ENCODE results near the gene LUC7L3. TPM values are rescaled to one million over a fixed set of nuclear protein-coding genes. Genes with fewer than 3 reads are reported as not detected.

LUC7L3 gene, protein sequence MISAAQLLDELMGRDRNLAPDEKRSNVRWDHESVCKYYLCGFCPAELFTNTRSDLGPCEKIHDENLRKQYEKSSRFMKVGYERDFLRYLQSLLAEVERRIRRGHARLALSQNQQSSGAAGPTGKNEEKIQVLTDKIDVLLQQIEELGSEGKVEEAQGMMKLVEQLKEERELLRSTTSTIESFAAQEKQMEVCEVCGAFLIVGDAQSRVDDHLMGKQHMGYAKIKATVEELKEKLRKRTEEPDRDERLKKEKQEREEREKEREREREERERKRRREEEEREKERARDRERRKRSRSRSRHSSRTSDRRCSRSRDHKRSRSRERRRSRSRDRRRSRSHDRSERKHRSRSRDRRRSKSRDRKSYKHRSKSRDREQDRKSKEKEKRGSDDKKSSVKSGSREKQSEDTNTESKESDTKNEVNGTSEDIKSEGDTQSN
- total RNA-seq = 13.7 and 17.3 TPM in 2 replicates

DNA sequence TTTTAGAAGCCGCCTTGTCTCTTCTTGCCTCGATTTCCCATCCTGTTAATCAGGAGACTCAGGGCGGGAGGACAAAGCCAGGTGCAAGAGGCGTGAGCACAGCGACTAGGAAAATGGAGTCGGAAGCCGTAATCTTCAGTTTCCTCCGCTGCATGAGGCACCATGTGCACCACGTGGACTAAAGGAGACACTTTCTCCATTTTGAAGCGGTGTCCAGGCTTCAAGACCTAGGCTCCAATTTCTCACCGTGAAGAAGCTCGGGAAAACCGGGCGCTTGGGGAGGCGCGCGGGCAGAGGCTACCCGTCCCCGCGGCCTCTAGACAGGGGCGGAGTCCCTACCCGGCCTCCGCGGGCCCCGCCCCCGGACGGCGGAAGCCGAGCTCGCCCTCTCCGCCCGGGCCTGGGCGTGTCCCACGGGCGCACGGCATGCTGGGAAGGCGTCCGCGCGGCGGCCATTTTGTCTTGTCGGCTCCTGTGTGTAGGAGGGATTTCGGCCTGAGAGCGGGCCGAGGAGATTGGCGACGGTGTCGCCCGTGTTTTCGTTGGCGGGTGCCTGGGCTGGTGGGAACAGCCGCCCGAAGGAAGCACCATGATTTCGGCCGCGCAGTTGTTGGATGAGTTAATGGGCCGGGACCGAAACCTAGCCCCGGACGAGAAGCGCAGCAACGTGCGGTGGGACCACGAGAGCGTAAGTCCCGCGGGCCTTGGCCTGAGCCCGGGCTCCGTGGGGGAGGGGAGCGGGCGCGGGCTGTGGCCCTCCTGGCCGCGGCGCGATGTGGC is at the start of gene LUC7L3:
Gene LUC7L3, plus strand, starts transcription at position 460 of the 780 bp plus-strand sequence. Its CDS starts 130 bp downstream, at position 590.

DNA sequence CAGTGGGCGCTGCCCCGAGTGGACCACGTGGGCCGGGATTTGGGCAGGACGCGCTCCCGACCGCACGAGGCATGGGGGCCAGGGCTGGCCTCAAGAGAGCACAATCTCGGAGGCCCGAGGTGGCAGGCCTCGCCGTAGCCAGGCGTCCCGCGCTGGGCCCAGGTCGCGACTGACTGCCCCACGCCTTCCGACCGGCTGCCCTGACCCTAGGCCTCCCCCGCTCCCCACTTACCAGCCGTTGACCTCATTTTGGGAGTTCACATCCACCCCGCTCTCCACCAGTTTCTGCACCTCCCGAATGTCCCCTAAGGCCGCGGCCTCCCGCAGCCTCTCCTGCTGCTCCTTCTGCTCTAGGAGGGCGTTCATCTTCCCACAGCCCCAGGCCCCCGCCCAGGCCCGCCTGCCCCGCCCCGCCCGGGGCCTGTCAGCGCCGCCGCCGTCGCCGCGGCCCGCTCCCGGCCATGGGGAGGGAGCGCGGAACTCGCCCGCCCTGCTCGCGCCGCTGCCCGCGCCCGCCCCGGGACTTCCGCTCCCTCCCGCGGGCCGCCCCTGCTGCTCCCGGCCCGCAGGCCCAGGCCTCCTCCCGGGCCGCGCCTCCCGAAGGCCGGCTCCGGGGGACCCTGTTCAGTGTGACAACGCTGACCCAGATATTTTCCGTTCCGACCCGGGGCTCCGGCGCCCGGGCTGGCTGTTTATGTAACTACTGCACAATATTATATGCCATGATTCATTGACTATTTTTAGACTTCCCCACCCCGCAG is 11.9 kb upstream of the LUC7L3 start, which contains the start of gene ANKRD40:
Gene ANKRD40, minus strand, starts transcription at position 626 of the 761 bp plus-strand sequence. Its CDS starts 260 bp downstream, at position 366.

DNA sequence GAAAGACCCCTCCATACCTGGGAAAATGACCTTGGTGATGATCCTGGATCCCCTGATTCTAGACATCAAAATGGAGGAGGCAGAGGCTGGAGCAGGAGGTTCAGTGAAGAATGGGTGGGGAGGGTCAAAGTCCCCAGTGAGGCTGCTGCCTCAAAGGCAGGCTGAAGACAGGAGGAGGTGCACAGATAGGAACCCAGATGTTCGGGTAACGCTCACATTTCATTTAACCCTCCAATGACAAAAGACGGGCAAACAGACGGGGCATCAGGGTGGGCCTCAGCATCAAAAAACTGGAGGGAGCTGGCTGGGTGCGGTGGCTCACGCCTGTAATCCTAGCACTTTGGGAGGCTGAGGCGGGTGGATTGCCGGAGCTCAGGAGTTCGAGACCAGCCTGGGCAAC is 48.0 kb downstream of the LUC7L3 start, which contains the start of gene ANKRD40CL:
Gene ANKRD40CL, minus strand, starts transcription at position 73 of the 400 bp plus-strand sequence. CDS start 605 bp downstream, outside the sequence.

Other genes starting within 250 kb of the LUC7L3 start
- 15.8 and 20.5 TPM in 2 replicates for gene RSAD1, start 240.7 kb upstream of the LUC7L3 start, total RNA-seq
- gene MYCBPAP, start 211.2 kb upstream of the LUC7L3 start, total RNA-seq = 0.59 and 1.2 TPM in 2 replicates
- 0.15 TPM in 1 of 2 replicates, not detected in the other for gene EPN3, start 186.9 kb upstream of the LUC7L3 start, total RNA-seq
- gene SPATA20, start 172.4 kb upstream of the LUC7L3 start, total RNA-seq = 47.7 and 57.3 TPM in 2 replicates
- gene CACNA1G, start 158.9 kb upstream of the LUC7L3 start, total RNA-seq = under 0.01 TPM in 2 replicates
- gene ABCC3, start 84.7 kb upstream of the LUC7L3 start, total RNA-seq = 5.5 and 5.6 TPM in 2 replicates
- gene ANKRD40, start 11.7 kb upstream of the LUC7L3 start, total RNA-seq = 21.3 and 25.2 TPM in 2 replicates
- not detected in 2 replicates for gene ANKRD40CL, start 47.9 kb downstream of the LUC7L3 start, total RNA-seq
- gene WFIKKN2, start 116.0 kb downstream of the LUC7L3 start, total RNA-seq = 0.15 TPM in 1 of 2 replicates, not detected in the other
- 4.3 and 5.2 TPM in 2 replicates for gene TOB1, start 146.8 kb downstream of the LUC7L3 start, total RNA-seq

All from bronchus fibroblast of lung (primary cell).